K562 (cell line): ENCODE results near the gene PTPRG.

ENCODE experiments used
- CBX1 ChIP-seq: sonication (generic); IDR thresholded peaks from 2 replicates; pipeline ENCODE4 v1.6.1; 2016; ENCODE audit warnings: antibody characterized with exemption, low read depth, mild to moderate bottlenecking
- GATAD2B ChIP-seq: fragments of 450-650 bp; IDR thresholded peaks from 2 replicates; pipeline ENCODE4 v1.6.1; 2017; ENCODE audit warnings: mild to moderate bottlenecking, borderline replicate concordance
- MYC ChIP-seq, 2 experiments: fragments of 250-450 bp in 1 of 2; sonication (Bioruptor Pico) in 1 of 2; IDR thresholded peaks; 2 replicates each; pipeline versions ENCODE4 v1.5.1 to v1.6.1; 2012 to 2021; ENCODE audit warnings: low read depth in 2 of 2, borderline replicate concordance in 1 of 2, improper control_type of control experiment in 1 of 2, low read length in 1 of 2, mild to moderate bottlenecking in 1 of 2, moderate library complexity in 1 of 2
- NRF1 ChIP-seq, 2 experiments: fragments of 450-650 bp; IDR thresholded peaks in 1 of 2; conservative IDR thresholded peaks in 1 of 2; 2 replicates each; pipeline ENCODE4 v1.6.1; 2014; ENCODE audit warnings: mild to moderate bottlenecking in 2 of 2
- YY1 ChIP-seq, 3 experiments: IDR thresholded peaks; 2 replicates each; pipeline ENCODE4 v1.6.1; 2011; ENCODE audit warnings: low read length in 2 of 3, mild to moderate bottlenecking in 2 of 3, moderate library complexity in 2 of 3, borderline replicate concordance in 1 of 3, control low read depth in 1 of 3, low read depth in 1 of 3; ENCODE audit not compliant: insufficient read depth in 3 of 3, insufficient replicate concordance in 2 of 3, control insufficient read depth in 1 of 3, insufficient read length in 1 of 3; ENCODE audit errors: extremely low read depth in 1 of 3
- ZBTB1 ChIP-seq: sonication (generic); formaldehyde crosslinking; IDR thresholded peaks from 2 replicates; pipeline ENCODE4 v1.8.1; 2023; ENCODE audit warnings: missing genetic modification reagents, low read depth, mild to moderate bottlenecking, borderline replicate concordance
- TF ChIP-seq, protein P1 (sequence below): fragments of 250-450 bp; sonication (Bioruptor Pico); IDR thresholded peaks from 2 replicates; pipeline ENCODE4 v1.4.0; 2020; ENCODE audit warnings: mild to moderate bottlenecking

DNA sequence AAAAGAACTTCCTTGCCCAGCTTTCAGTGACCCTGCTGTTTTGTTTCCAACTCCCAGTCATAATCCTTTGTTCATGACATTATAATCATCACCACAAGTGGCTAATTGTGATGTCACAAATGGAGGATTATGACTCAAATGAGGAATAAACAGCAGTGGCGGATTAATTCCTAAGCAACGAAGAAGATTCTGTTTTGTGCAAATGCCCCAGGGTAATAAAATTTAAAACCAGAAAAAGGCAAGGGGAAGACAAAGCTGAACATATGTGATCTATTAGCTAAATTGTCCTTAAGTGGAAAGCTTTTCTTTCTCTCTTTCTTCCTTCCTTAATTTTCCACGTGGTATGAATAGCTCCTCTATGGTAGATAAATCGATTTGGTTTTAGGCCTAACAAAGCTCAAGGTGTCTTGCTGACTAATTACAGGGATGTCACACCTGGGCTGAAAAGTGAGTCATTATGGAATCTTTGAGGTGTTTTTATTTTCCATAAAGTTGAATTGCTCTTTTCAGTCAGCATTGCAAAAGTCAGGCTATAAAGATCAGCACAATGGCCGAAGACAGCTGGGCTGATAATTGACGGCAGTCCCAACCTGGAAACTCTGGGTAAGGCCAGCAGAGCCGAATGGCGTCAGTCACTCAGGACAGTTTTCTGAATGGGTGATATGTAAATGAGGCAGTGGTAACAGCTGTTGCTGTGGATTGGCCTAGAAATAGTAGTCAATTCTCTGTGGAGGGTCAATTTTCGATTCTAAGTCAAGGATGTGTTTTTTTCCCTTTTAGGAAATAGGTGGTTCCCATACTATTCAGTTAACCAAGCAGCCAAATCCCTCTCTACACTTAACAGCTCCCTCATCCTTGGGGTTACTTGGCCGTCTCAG, 121.5 kb downstream of the PTPRG start:
- TF ChIP-seq ZBTB1 (CRISPR knock-in tag) (no peak), GATAD2B (no peak), CBX1 (no peak), MYC (IDR thresholded peaks at IDR 0.05; ENCODE audit: low read depth, low read length) (no peak), MYC (CRISPR knock-in tag; IDR thresholded peaks at IDR 0.05; ENCODE audit: borderline replicate concordance, low read depth) (no peak), YY1 (IDR thresholded peaks at IDR 0.05; ENCODE audit: borderline replicate concordance in 1 of 3, control insufficient read depth in 1 of 3, extremely low read depth in 1 of 3, insufficient read depth in 3 of 3, insufficient read length in 1 of 3, insufficient replicate concordance in 2 of 3, low read depth in 1 of 3, low read length in 2 of 3) (no peak), NRF1 (conservative IDR thresholded peaks at IDR 0.05 in 1 of 2, IDR thresholded peaks at IDR 0.05 in 1 of 2) (no peak)
- TF ChIP-seq, protein P1, sequence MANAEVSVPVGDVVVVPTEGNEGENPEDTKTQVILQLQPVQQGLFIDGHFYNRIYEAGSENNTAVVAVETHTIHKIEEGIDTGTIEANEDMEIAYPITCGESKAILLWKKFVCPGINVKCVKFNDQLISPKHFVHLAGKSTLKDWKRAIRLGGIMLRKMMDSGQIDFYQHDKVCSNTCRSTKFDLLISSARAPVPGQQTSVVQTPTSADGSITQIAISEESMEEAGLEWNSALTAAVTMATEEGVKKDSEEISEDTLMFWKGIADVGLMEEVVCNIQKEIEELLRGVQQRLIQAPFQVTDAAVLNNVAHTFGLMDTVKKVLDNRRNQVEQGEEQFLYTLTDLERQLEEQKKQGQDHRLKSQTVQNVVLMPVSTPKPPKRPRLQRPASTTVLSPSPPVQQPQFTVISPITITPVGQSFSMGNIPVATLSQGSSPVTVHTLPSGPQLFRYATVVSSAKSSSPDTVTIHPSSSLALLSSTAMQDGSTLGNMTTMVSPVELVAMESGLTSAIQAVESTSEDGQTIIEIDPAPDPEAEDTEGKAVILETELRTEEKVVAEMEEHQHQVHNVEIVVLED (CRISPR knock-in tag): no peak
